Heart left ventricle (tissue), 16 donors: ENCODE data around the gene NAP1L4. TPM values are rescaled to one million over a fixed set of nuclear protein-coding genes. Genes with fewer than 3 reads are reported as not detected.

Experiments used
- ATAC-seq, 4 donors: fragments of 200-7000 bp; cut with Tn5 transposase; one replicate each; pipeline ENCODE4 v1.9.1; 2020 to 2022; ENCODE audit warnings: moderate library complexity in 4 of 4, mild to moderate bottlenecking in 3 of 4, moderate number of reproducible peaks in 1 of 4
- DNase-seq, 5 donors: peaks; one replicate each; pipeline ENCODE4 v3.0.0-alpha.2; 2020
- H3K27ac ChIP-seq, 12 donors: fragments of 200-600 bp; sonication (generic) in 4 of 12; one replicate each; pipeline versions ENCODE4 v1.5.0 to v1.8.0; 2016 to 2022; ENCODE audit warnings: mild to moderate bottlenecking in 2 of 12
- H3K27me3 ChIP-seq, 9 donors: fragments of 200-600 bp; sonication (generic) in 2 of 9; one replicate each; pipeline versions ENCODE4 v1.5.1 to v1.8.0; 2016 to 2022; ENCODE audit warnings: mild to moderate bottlenecking in 3 of 9
- H3K36me3 ChIP-seq, 9 donors: fragments of 200-600 bp; sonication (generic) in 2 of 9; one replicate each; pipeline versions ENCODE4 v1.5.0 to v1.8.0; 2018 to 2022; ENCODE audit warnings: mild to moderate bottlenecking in 2 of 9
- H3K4me1 ChIP-seq, 12 donors: fragments of 200-600 bp; sonication (generic) in 4 of 12; one replicate each; pipeline versions ENCODE4 v1.5.0 to v1.8.0; 2016 to 2022; ENCODE audit warnings: mild to moderate bottlenecking in 3 of 12
- H3K4me3 ChIP-seq, 12 donors: fragments of 200-600 bp; sonication (generic) in 4 of 12; one replicate each; pipeline versions ENCODE4 v1.5.0 to v1.8.0; 2017 to 2022; ENCODE audit warnings: mild to moderate bottlenecking in 9 of 12, moderate library complexity in 4 of 12
- H3K9me3 ChIP-seq, 12 donors: fragments of 200-600 bp; sonication (generic) in 4 of 12; one replicate each; pipeline versions ENCODE4 v1.5.0 to v1.8.0; 2016 to 2022; ENCODE audit warnings: mild to moderate bottlenecking in 1 of 12
- POLR2A ChIP-seq, 2 donors: fragments of 450-650 bp; IDR thresholded peaks; one replicate each; pipeline ENCODE4 v1.6.1; 2017; ENCODE audit warnings: antibody characterized with exemption in 2 of 2, mild to moderate bottlenecking in 2 of 2, moderate library complexity in 2 of 2
- WGBS, 4 donors: extraction: QIAGEN DNeasy Blood & Tissue Kit in 2 of 4; methylation state at CpG; one replicate each; pipeline versions ENCODE4 v1.1.5 to v1.1.7; 2013 to 2018; 5-methylcytosine and 5-hydroxymethylcytosine counted together
- intact Hi-C, 10 donors: fragments of 100-400 bp; cut with DNase I; formaldehyde crosslinking; loops; one replicate each; pipeline versions ENCODE4 v1.11.1 to v1.14.2; 2022
- polyA plus RNA-seq, 2 donors: library from polyadenylated mRNA; stranded (reverse); fragments of 200-250 nt; gene quantifications; one replicate each; pipeline ENCODE4 v1.2.3, GENCODE V29; 2013
- total RNA-seq, 9 donors: library from RNA; depleted of rRNA in 2 of 9; stranded (reverse); fragments of >200 nt in 2 of 9; fragmentation: NEBNext Ultra II Directional in 3 of 9; extraction: Animal tissue kit (Norgen Biotek cat#: 25700) in 3 of 9; gene quantifications; one replicate each; pipeline versions ENCODE4 v1.1.0 to v1.2.4, GENCODE V29; 2016 to 2023
- TF ChIP-seq, protein P1 (sequence below), 12 donors: fragments of 200-600 bp; sonication (generic) in 4 of 12; IDR thresholded peaks; one replicate each; pipeline versions ENCODE4 v1.5.0 to v1.8.0; 2018 to 2022; ENCODE audit warnings: antibody characterized with exemption in 12 of 12, mild to moderate bottlenecking in 5 of 12
- donor health status: ischemic (EF 13 %, LVEDD 7.1; RV severe dilation, severe dysfunction).
- donor health status: healthy with polysubstance abuse.
- donor health status: DM: no; HTN: yes; CAD: no.
- donor health status: DM: no; HTN: no; CAD: no.
- donor health status: ischemic (EF 25% LVEDD 6.9; RV normal size, moderate dysfunction).
- donor health status: ischemic (EF 25% LVEDD 5.7; RV mildly dilated, moderate dysfunction).
- donor health status: healthy.
- donor health status: DM: yes; HTN: yes; CAD: no.
- donor health status: ischemic (EF 35%, LVEDD 5.7; RV mildly dilated, moderate dysfunction).
- donor health status: nonischemic (EF 11% LVEDD 7.7; RV severe dilation, severe dysfunction).
- donor health status: DM: yes; HTN: yes; CAD: no.
- donor health status: PGD.
- donor health status: ischemic (EF 29% LVEDD 5.4; RV normal size, mild dysfunction).
- donor health status: nonischemic (EF 23%, LVEDD 6.1; RV moderate dilation, normal function).

NAP1L4 gene
- total and polyA plus RNA-seq, 11 donors, result 119 to 216 (median 167) TPM

DNA sequence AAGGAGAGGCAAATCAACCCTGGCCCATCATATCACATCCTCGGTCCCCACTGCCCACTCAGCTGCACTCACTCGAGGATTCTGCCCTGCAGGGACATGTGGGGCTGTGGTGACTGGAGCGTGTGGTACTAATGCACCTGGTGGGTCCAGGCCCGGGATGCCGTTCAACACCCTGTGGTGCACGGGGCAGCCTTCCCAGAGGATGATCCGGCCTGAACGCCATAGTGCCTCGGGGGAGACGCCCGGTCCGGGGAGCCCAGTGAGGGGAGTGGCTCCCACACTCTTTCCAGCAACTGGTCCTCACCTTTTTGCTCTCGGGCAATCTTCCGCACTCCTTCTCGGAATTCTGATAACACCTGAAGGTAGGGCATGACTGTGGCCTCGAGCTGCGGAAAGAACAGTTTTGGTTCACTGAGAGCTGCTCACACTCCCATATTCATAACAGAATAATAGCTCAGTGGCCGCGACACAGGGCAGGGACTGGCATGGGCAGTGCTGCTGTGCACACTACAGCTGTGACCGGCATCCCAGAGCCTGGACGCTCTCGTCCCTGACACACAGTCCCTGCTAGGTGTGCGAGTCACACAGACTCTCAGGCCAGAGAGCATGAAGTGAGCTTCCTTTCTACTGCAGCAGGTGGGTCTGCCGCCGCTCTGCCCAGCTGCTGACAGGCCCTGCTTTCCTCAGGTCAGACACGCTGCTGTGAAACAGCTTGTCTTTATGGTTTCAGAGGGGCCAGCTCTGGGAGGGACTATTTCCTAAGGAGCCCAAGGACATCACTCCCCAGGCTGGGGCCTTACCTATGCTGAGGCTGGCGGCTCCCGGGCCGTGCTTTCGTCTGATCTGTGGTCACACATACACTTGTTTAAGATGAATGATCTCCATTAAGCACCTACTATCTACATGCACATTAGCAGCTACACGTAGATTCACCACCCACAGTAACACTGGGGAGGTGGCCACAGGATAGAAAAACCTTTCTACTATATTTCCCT lies 20.1 kb upstream of the NAP1L4 start:
- DNase-seq, result no peak
- no peak for ATAC-seq
- intact Hi-C loops, result no loop called here
- Histone ChIP-seq H3K36me3 (peaks cover 0 to 100% (median 85%) of the 10 kb centered on the region in 9 donors), H3K27ac (no peak overlapping the region), H3K4me3 (no peak overlapping the region), H3K27me3 (no peaks in the 10 kb centered on the region), H3K9me3 (no peaks in the 10 kb centered on the region), H3K4me1 (peaks cover 0 to 4% (median 0%) of the 10 kb centered on the region in 12 donors)
- 91 to 93% (median 93%) methylated on average over 31 of the region's 31 CpGs for WGBS, 4 donors
- TF ChIP-seq POLR2A (IDR thresholded peaks at IDR 0.05), result no peak
- TF ChIP-seq, protein P1, sequence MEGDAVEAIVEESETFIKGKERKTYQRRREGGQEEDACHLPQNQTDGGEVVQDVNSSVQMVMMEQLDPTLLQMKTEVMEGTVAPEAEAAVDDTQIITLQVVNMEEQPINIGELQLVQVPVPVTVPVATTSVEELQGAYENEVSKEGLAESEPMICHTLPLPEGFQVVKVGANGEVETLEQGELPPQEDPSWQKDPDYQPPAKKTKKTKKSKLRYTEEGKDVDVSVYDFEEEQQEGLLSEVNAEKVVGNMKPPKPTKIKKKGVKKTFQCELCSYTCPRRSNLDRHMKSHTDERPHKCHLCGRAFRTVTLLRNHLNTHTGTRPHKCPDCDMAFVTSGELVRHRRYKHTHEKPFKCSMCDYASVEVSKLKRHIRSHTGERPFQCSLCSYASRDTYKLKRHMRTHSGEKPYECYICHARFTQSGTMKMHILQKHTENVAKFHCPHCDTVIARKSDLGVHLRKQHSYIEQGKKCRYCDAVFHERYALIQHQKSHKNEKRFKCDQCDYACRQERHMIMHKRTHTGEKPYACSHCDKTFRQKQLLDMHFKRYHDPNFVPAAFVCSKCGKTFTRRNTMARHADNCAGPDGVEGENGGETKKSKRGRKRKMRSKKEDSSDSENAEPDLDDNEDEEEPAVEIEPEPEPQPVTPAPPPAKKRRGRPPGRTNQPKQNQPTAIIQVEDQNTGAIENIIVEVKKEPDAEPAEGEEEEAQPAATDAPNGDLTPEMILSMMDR (IDR thresholded peaks at IDR 0.05), result no peak

- intact Hi-C loops, result no loop called here
- H3K27me3 ChIP-seq, result no peaks in the 10 kb centered on the region
- H3K4me1 ChIP-seq, result peaks cover 0 to 4% (median 0%) of the 10 kb centered on the region in 12 donors
- H3K27ac ChIP-seq, result no peak overlapping the region
- H3K4me3 ChIP-seq, result no peak overlapping the region
- DNase-seq, result no peak
- H3K36me3 ChIP-seq, result peaks cover 0 to 100% (median 85%) of the 10 kb centered on the region in 9 donors
- peak in 1 of 4 donors; percentile 14 for ATAC-seq
- H3K9me3 ChIP-seq, result no peaks in the 10 kb centered on the region
- TF ChIP-seq, protein P1 (IDR thresholded peaks at IDR 0.05), result no peak
- TF ChIP-seq POLR2A (IDR thresholded peaks at IDR 0.05), result no peak
- WGBS, 4 donors, result 90 to 95% (median 93%) methylated on average over 11 to 13 of the region's 13 CpGs
Measured at GRCh38 chr11:3010521-3011275, 18.6 kb upstream of the NAP1L4 start.

GRCh38 chr11:3010004-3010403 lies 17.9 kb upstream of the NAP1L4 start:
- no peak for DNase-seq

More at GRCh38 chr11:3010004-3010403, 17.9 kb upstream of the NAP1L4 start:
- Histone ChIP-seq H3K27me3 (no peaks in the 10 kb centered on the region), H3K4me3 (no peak overlapping the region), H3K9me3 (no peaks in the 10 kb centered on the region), H3K36me3 (peaks cover 0 to 100% (median 79%) of the 10 kb centered on the region in 9 donors), H3K27ac (no peak overlapping the region), H3K4me1 (peaks cover 0 to 4% (median 0%) of the 10 kb centered on the region in 12 donors)
- intact Hi-C loops, result no loop called here
- ATAC-seq, result no peak
- 88 to 97% (median 92%) methylated on average over 8 to 13 of the region's 13 CpGs for WGBS, 4 donors
- TF ChIP-seq, protein P1 (IDR thresholded peaks at IDR 0.05), result no peak
- no peak for TF ChIP-seq POLR2A (IDR thresholded peaks at IDR 0.05)
